Upper lobe of left lung (tissue), 6 donors: ENCODE data around the gene PLEKHH2. TPM values are rescaled to one million over a fixed set of nuclear protein-coding genes. Genes with fewer than 3 reads are reported as not detected.
A peak's percentile ranks its signal among the peaks of the same experiment; 100 is the strongest.
"Not testable (repeated sequence)": the region's sequence is repeated elsewhere in the genome, so short reads cannot be mapped to it uniquely, and the experiment has no call there.

Source experiments
- ATAC-seq, 2 donors: fragments of 200-7000 bp; cut with Tn5 transposase; one replicate each; pipeline ENCODE4 v1.9.1; 2022; ENCODE audit warnings: mild to moderate bottlenecking in 2 of 2, moderate library complexity in 2 of 2; ENCODE audit not compliant: low FRiP score in 2 of 2
- DNase-seq, 2 donors: peaks; one replicate each; pipeline ENCODE4 v3.0.0-alpha.2; 2019 to 2020
- H3K27ac ChIP-seq, 4 donors: fragments of 200-600 bp; sonication (generic); one replicate each; pipeline ENCODE4 v1.5.1; 2016 to 2019
- H3K27me3 ChIP-seq, 4 donors: fragments of 200-600 bp; sonication (generic); one replicate each; pipeline ENCODE4 v1.5.1; 2017 to 2019
- H3K36me3 ChIP-seq, 4 donors: fragments of 200-600 bp; sonication (generic); one replicate each; pipeline ENCODE4 v1.5.1; 2016 to 2019
- H3K4me1 ChIP-seq, 4 donors: fragments of 200-600 bp; sonication (generic); one replicate each; pipeline ENCODE4 v1.5.1; 2018 to 2019
- H3K4me3 ChIP-seq, 4 donors: fragments of 200-600 bp; sonication (generic); one replicate each; pipeline ENCODE4 v1.5.1; 2017 to 2019; ENCODE audit warnings: mild to moderate bottlenecking in 2 of 4, moderate library complexity in 1 of 4
- H3K9me3 ChIP-seq, 4 donors: fragments of 200-600 bp; sonication (generic); one replicate each; pipeline ENCODE4 v1.5.1; 2018 to 2019
- EP300 ChIP-seq, 4 donors: sonication (generic); formaldehyde crosslinking; IDR thresholded peaks; one replicate each; pipeline ENCODE4 v1.5.1; 2017; ENCODE audit warnings: antibody characterized with exemption in 4 of 4, control low read depth in 2 of 4
- POLR2A ChIP-seq, 4 donors: fragments of 450-650 bp; IDR thresholded peaks; one replicate each; pipeline ENCODE4 v1.5.1; 2016 to 2017; ENCODE audit warnings: antibody characterized with exemption in 4 of 4, mild to moderate bottlenecking in 2 of 4
- POLR2AphosphoS5 ChIP-seq, 2 donors: sonication (generic); formaldehyde crosslinking; IDR thresholded peaks; one replicate each; pipeline ENCODE4 v1.5.1; 2017; ENCODE audit warnings: antibody characterized with exemption in 2 of 2
- WGBS, 2 donors: methylation state at CpG; one replicate each; pipeline ENCODE4 v1.1.5; 2017 to 2018; 5-methylcytosine and 5-hydroxymethylcytosine counted together
- total RNA-seq, 6 donors: library from RNA; depleted of rRNA in 4 of 6; stranded (reverse); fragments of >200 nt in 4 of 6; gene quantifications; one replicate each; pipeline versions ENCODE4 v1.1.0 to v1.2.1, GENCODE V29; 2016 to 2021
- TF ChIP-seq, protein P1 (sequence below), 6 experiments: fragments of 450-650 bp in 4 of 6; fragments of 200-600 bp in 2 of 6; sonication (generic) in 2 of 6; IDR thresholded peaks; one replicate each; pipeline ENCODE4 v1.5.1; 2016 to 2019; ENCODE audit warnings: antibody characterized with exemption in 6 of 6
- donor health status: DM: no; HTN: no; CAD: no; lungs with moderate emphysema.
- donor health status: DM: no; HTN: yes; CAD: no; lungs with severe emphysema.

The PLEKHH2 gene
- total RNA-seq, 6 donors from 2014 or later: 32.2 to 273 (median 39.2) TPM

DNA sequence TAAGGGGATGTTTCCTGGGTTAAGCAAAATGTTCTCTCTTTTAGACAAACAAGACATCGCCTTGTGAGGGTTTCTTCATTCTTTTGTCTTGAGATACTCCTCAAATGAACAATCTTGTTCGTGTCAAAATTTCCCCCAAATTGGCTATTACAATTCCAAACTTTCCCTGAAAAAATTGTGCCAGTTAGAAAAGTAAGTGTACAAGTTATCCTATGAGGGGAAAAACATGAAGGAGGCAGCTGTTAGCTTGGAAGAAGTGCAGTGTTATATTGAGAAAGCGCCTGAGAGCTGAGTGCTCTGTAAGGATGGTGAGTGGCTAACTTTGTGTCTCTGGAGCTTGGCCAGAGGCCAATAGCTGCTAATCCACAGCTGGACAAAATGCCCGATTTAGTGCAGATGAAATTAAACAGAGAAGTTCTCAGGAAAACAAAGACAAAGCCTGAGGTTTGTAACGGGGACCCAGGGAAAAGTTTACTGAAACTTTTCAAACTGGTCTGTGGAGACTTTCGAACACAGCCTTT is 14.1 kb upstream of the PLEKHH2 start:
- WGBS, 2 donors: 44 to 52% methylated on average over 6 of the region's 6 CpGs
- Histone ChIP-seq H3K27me3 (no peaks in the 10 kb centered on the region), H3K4me1 (no peaks in the 10 kb centered on the region), H3K9me3 (no peaks in the 10 kb centered on the region), H3K4me3 (no peak overlapping the region), H3K27ac (peak overlapping the region in 1 of 4 donors; percentile 59), H3K36me3 (no peaks in the 10 kb centered on the region)
- no peak for ATAC-seq
- TF ChIP-seq, protein P1, sequence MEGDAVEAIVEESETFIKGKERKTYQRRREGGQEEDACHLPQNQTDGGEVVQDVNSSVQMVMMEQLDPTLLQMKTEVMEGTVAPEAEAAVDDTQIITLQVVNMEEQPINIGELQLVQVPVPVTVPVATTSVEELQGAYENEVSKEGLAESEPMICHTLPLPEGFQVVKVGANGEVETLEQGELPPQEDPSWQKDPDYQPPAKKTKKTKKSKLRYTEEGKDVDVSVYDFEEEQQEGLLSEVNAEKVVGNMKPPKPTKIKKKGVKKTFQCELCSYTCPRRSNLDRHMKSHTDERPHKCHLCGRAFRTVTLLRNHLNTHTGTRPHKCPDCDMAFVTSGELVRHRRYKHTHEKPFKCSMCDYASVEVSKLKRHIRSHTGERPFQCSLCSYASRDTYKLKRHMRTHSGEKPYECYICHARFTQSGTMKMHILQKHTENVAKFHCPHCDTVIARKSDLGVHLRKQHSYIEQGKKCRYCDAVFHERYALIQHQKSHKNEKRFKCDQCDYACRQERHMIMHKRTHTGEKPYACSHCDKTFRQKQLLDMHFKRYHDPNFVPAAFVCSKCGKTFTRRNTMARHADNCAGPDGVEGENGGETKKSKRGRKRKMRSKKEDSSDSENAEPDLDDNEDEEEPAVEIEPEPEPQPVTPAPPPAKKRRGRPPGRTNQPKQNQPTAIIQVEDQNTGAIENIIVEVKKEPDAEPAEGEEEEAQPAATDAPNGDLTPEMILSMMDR (IDR thresholded peaks at IDR 0.05): no peak
- TF ChIP-seq POLR2A (IDR thresholded peaks at IDR 0.05) (no peak), EP300 (IDR thresholded peaks at IDR 0.05) (no peak), POLR2AphosphoS5 (IDR thresholded peaks at IDR 0.05) (no peak)
- no peak for DNase-seq

DNA sequence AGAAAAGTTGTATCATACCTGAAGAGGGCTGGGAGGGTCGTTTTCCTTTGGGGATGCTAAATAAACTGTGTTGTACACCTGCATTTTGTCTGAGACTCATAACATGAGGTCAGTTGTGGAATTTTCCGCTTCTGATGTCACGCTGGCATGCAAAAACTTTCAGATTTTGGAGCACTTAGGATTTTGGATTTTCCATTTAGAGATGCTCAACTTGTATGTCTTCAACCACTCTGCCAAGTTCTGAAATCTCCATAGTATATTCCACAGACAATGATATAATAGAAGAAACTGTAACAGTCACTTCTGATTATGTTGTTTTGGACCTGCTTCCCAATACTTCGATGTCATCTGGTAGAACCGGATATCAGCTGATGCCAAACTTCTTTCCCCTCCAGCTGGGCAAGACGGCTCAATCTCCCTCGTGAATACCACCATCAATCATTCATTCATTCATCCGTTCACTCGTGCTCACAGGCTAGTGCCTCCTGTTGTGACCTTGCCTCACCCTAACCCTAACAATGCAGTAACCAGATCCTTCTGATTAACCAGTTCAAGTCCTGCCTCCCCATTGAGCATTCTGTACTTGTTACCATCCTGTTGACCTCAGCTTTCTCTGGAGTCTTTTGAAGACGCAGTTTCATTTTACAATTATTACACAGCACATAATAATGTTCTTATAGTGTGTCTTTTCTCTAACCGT is 5.3 kb upstream of the PLEKHH2 start:
- DNase-seq (no peak), ATAC-seq (no peak)
- 63 to 66% methylated on average over 11 of the region's 11 CpGs for WGBS, 2 donors
- no peaks in the 10 kb centered on the region for H3K36me3 ChIP-seq
- no peak overlapping the region for H3K4me3 ChIP-seq
- TF ChIP-seq, protein P1 (IDR thresholded peaks at IDR 0.05): no peak
- TF ChIP-seq EP300 (IDR thresholded peaks at IDR 0.05): no peak
- no peak for TF ChIP-seq POLR2AphosphoS5 (IDR thresholded peaks at IDR 0.05)
- TF ChIP-seq POLR2A (IDR thresholded peaks at IDR 0.05): no peak
- no peaks in the 10 kb centered on the region for H3K27me3 ChIP-seq
- H3K4me1 ChIP-seq: peaks cover 3 to 7% (median 4%) of the 10 kb centered on the region in 4 donors
- H3K9me3 ChIP-seq: no peaks in the 10 kb centered on the region
- no peak overlapping the region for H3K27ac ChIP-seq

DNA sequence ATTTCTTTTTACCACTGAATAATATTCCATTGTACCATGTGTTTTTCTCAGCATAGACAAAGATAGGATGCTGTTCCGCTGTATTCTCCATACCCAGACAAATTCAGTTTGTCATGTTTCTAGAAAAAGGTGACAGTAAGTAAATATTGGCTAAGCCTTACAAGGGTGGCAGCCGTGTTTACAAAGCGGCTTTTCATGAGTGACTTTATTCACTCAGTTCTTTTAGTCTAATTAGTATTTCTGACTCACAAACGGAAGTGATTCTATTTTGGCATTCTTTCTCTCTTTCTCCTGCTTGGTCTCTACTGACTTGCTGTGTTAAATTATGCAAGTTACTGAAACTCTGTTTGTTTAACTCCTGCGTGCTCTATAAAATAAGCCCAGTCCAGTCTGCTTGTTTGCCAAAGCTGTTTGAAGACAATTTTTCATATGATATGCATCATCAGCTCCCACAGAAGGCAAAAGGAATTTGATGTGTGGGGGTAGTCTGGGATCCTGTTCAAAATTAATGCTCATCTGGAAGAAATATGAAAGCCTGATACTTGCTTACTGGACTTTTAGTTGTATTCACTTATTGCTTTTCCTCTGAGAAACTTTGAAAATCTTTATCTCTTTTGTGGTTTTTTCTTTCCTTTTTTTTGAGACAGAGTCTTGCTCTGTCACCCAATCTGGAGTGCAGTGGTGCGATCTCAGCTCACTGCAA is 2.3 kb upstream of the PLEKHH2 start:
- no peaks in the 10 kb centered on the region for H3K36me3 ChIP-seq
- TF ChIP-seq POLR2A (IDR thresholded peaks at IDR 0.05): no peak
- TF ChIP-seq EP300 (IDR thresholded peaks at IDR 0.05): peak in 1 of 4 donors; percentile 4
- peak overlapping the region in 2 of 4 donors; percentile 8 to 35 for H3K27ac ChIP-seq
- 34 to 41% methylated on average over 6 of the region's 6 CpGs for WGBS, 2 donors
- DNase-seq (no peak), ATAC-seq (peak in 1 of 2 donors; percentile 3)
- H3K4me3 ChIP-seq: no peak overlapping the region
- peaks cover 0 to 3% (median 0%) of the 10 kb centered on the region in 4 donors for H3K27me3 ChIP-seq
- H3K4me1 ChIP-seq: peaks cover 8 to 19% (median 11%) of the 10 kb centered on the region in 4 donors
- no peaks in the 10 kb centered on the region for H3K9me3 ChIP-seq

DNA sequence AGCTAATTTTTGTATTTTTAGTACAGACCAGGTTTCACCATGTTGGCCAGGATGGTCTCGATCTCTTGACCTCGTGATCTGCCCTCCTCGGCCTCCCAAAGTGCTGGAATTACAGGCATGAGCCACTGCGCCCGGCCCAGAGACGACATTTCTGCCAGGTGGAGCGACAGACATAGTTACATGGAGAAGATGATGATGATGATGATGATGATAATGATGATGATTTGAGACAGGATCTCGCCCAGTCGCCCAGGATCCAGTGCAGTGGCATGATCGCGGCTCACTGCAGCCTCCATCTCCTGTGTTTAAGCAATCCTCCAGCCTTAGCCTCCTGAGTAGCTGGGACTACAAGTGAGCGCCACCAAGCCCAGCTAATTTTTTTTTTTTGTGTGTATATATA is 907 bp upstream of the PLEKHH2 start:
- ATAC-seq, H3K9me3 ChIP-seq, H3K36me3 ChIP-seq, H3K27me3 ChIP-seq, H3K27ac ChIP-seq, H3K4me3 ChIP-seq: not testable (repeated sequence)
- WGBS, 2 donors: 90 to 95% methylated on average over 11 to 12 of the region's 12 CpGs
- H3K4me1 ChIP-seq: peaks cover 8 to 19% (median 11%) of the 10 kb centered on the region in 4 donors
- peak in 1 of 2 donors; percentile 15 for DNase-seq

DNA sequence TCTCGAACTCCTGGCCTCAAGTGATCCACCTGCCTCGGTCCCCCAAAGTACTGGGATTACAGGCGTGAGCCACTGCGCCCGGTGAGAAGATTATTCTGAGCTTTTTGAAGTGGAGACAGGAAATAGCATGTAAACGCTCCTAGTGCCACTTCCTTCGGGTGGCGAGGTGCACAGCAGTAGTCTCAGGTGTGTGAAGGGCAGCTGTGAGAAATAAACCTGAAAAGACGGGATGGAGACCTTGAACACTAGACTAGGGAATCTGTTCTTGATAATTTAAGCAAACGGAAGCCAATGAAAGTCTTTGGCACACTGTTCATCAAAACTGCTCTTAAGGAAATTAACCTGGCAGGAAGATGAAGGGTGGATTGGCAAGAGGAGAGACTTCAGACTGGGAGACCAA is 439 bp upstream of the PLEKHH2 start:
- Histone ChIP-seq H3K27me3 (peaks cover 0 to 3% (median 0%) of the 10 kb centered on the region in 4 donors), H3K36me3 (no peaks in the 10 kb centered on the region), H3K27ac (peak overlapping the region in 2 of 4 donors; percentile 14 to 89), H3K4me3 (peak overlapping the region in 3 of 4 donors; percentile 75 to 87 (median 81)), H3K4me1 (peaks cover 8 to 19% (median 11%) of the 10 kb centered on the region in 4 donors), H3K9me3 (no peaks in the 10 kb centered on the region)
- no peak for TF ChIP-seq EP300 (IDR thresholded peaks at IDR 0.05)
- TF ChIP-seq, protein P1 (IDR thresholded peaks at IDR 0.05): no peak
- TF ChIP-seq POLR2AphosphoS5 (IDR thresholded peaks at IDR 0.05): no peak
- ATAC-seq (no peak), DNase-seq (no peak)
- 13 to 20% methylated on average over 9 to 10 of the region's 10 CpGs for WGBS, 2 donors
